Smooth muscle cell of the umbilical artery (primary cell): ENCODE measurements around the gene KRT222. TPM values are rescaled to one million over a fixed set of nuclear protein-coding genes. Genes with fewer than 3 reads are reported as not detected.

Experiments
- total RNA-seq: library from RNA; depleted of rRNA; stranded (reverse); fragments of >200 nt; gene quantifications from 2 replicates; pipeline ENCODE4 v1.2.3, GENCODE V29; 2014

The KRT222 gene
- not detected in 2 replicates for total RNA-seq

DNA sequence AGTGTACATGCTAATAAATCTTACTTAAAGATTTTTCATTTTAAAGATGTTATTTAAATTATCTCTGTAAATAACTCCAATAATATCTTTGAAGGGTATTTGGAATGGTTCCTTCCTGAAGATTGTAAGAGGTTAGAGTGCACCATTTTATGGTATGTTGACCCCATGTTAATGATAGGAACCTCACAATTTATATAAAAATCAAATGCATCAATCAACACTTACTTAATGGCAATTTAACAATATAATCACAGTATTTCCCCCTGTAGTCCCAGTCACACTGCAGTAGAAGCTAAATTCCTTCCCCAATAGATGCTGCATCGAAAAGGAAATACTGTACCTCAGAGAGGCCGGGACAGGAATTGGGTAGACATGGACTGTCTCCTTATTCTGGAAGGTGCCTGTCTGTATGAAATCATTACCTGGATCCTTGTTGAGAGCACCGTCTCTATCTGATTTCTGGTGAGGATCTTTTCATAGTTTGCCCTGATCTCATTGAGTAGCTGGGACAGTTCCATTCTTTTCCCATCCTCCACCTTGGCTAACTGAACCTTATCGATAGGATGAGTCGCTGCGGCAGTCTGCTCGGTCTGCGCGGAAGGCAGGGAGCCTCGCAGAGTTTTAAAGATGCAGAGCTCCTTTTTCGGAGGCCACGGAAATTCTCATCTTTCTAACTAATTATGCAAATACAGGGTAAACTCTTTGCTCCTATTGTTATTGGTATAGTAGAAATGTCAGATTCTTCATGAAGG lies at the start of gene KRT222:
TSS of gene KRT222 (minus strand) at position 596 of the 752 bp plus-strand sequence. CDS start at position 518, 78 bp downstream.

DNA sequence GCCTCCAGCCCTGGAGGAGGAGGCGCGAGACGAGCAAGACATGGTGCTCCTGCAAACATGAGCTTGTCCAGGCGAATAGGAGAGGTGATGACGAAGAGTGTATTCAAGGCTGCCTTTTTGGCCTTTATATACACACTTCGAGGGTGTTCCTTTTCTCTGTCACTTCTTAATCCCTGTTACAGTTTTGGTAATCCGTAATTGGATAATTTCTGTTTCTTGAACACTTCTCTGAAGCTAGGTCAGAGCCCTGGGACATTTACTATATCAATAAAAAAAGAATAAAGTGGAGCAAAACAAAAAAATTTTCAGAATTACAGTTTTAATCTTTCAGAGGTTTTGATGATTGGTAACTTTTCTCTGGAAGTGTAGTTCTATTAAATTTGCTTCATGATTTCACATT lies 38.7 kb upstream of the KRT222 start, which contains the start of gene KRT24:
TSS of gene KRT24 (minus strand) at position 101 of the 400 bp plus-strand sequence. CDS start at position 42, 59 bp downstream.

GRCh38 chr17:40647624-40648383 lies 17.2 kb downstream of the KRT222 start, which contains the start of gene SMARCE1:
Gene SMARCE1, minus strand, starts transcription at chr17:40647818. Its CDS starts 2,016 bp downstream, at chr17:40645802.

Other genes starting within 250 kb of the KRT222 start
- 6.5 and 59.3 TPM in 2 replicates for gene TOP2A, start 247.3 kb downstream of the KRT222 start, total RNA-seq
- 207 and 302 TPM in 2 replicates for gene IGFBP4, start 221.7 kb downstream of the KRT222 start, total RNA-seq
- gene TNS4, start 163.6 kb downstream of the KRT222 start, total RNA-seq, result not detected in 2 replicates
- gene CCR7, start 99.7 kb downstream of the KRT222 start, total RNA-seq, result not detected in 2 replicates
- 48.7 and 74.5 TPM in 2 replicates for gene SMARCE1, start 17.4 kb downstream of the KRT222 start, total RNA-seq
- gene KRT24, start 38.6 kb upstream of the KRT222 start, total RNA-seq, result not detected in 2 replicates
- gene KRT25, start 90.2 kb upstream of the KRT222 start, total RNA-seq, result not detected in 2 replicates
- gene KRT26, start 107.0 kb upstream of the KRT222 start, total RNA-seq, result not detected in 2 replicates
- gene KRT27, start 117.4 kb upstream of the KRT222 start, total RNA-seq, result not detected in 2 replicates
- gene KRT28, start 134.8 kb upstream of the KRT222 start, total RNA-seq, result not detected in 2 replicates
- 4.3 and 6.5 TPM in 2 replicates for gene KRT10, start 157.4 kb upstream of the KRT222 start, total RNA-seq
- gene KRT12, start 202.0 kb upstream of the KRT222 start, total RNA-seq, result not detected in 2 replicates
- gene KRT20, start 220.1 kb upstream of the KRT222 start, total RNA-seq, result not detected in 2 replicates